Left ventricle myocardium superior (tissue), 1 donor: ENCODE data around the gene CNTNAP1. TPM values are rescaled to one million over a fixed set of nuclear protein-coding genes. Genes with fewer than 3 reads are reported as not detected.
"Not testable (repeated sequence)": the region's sequence is repeated elsewhere in the genome, so short reads cannot be mapped to it uniquely, and the experiment has no call there.

Experiments
- ATAC-seq: fragments of 200-7000 bp; cut with Tn5 transposase; one replicate; pipeline ENCODE4 v1.9.1; 2020; ENCODE audit warnings: mild to moderate bottlenecking, moderate library complexity
- DNase-seq: peaks from one replicate; pipeline ENCODE4 v3.0.0-alpha.2; 2020
- intact Hi-C: fragments of 100-400 bp; cut with micrococcal nuclease; formaldehyde crosslinking; loops from one replicate; pipeline ENCODE4 v1.11.0; 2022
- total RNA-seq: library from RNA; stranded (reverse); fragmentation: NEBNext Ultra II Directional; extraction: Animal tissue kit (Norgen Biotek cat#: 25700); gene quantifications from one replicate; pipeline ENCODE4 v1.2.1, GENCODE V29; 2021
- donor health status: DM: no; HTN: yes; CAD: no; lungs with severe emphysema.

CNTNAP1 gene
- total RNA-seq, 1 donor from 2014 or later, result 7.0 TPM

GRCh38 chr17:42704837-42705494 is 22.6 kb downstream of the CNTNAP1 start:
- no peak for DNase-seq
- intact Hi-C loops, result no loop called here

GRCh38 chr17:42706732-42707131 is 24.4 kb downstream of the CNTNAP1 start:
- no peak for ATAC-seq
- no peak for DNase-seq
- intact Hi-C loops, result no loop called here

More at GRCh38 chr17:42704837-42705494, 22.6 kb downstream of the CNTNAP1 start:
- ATAC-seq, result no peak

- ATAC-seq, result no peak
- intact Hi-C loops, result no loop called here
- no peak for DNase-seq
These were observed 26.3 kb downstream of the CNTNAP1 start for GRCh38 chr17:42708588-42708987.

- ATAC-seq (no peak), DNase-seq (no peak)
- intact Hi-C loops, result no loop called here
These were observed 27.2 kb downstream of the CNTNAP1 start for GRCh38 chr17:42709561-42709960.

- ATAC-seq (peak; percentile 73), DNase-seq (no peak)
- intact Hi-C loops, result loop anchor here (10.0 kb wide), 1 partner anchor 104 kb away; the partner anchor contains the start of gene BECN1
These were observed 38.8 kb downstream of the CNTNAP1 start for GRCh38 chr17:42720996-42721583.

- DNase-seq (no peak), ATAC-seq (no peak)
- intact Hi-C loops, result loop anchor here (10.0 kb wide), 1 partner anchor 101 kb away; the partner anchor contains the start of gene BECN1
These were observed 41.3 kb downstream of the CNTNAP1 start for GRCh38 chr17:42723636-42724035.

- DNase-seq (no peak), ATAC-seq (no peak)
- intact Hi-C loops, result loop anchor here (10.0 kb wide), 1 partner anchor 100 kb away; the partner anchor contains the start of gene BECN1
These were observed 42.8 kb downstream of the CNTNAP1 start for GRCh38 chr17:42725143-42725542.

- ATAC-seq, result no peak
- intact Hi-C loops, result no loop called here
- no peak for DNase-seq
These were observed 58.4 kb downstream of the CNTNAP1 start for GRCh38 chr17:42740699-42741098.

GRCh38 chr17:42742916-42743315 is 60.6 kb downstream of the CNTNAP1 start:
- ATAC-seq, intact Hi-C loops, DNase-seq: not testable (repeated sequence)

GRCh38 chr17:42743595-42744282 is 61.4 kb downstream of the CNTNAP1 start:
- ATAC-seq (no peak), DNase-seq (no peak)
- intact Hi-C loops, result no loop called here

- intact Hi-C loops, result no loop called here
- DNase-seq, result peak; percentile 89
- ATAC-seq, result peak; percentile 92
These were observed 62.0 kb downstream of the CNTNAP1 start for GRCh38 chr17:42744283-42744805.

- ATAC-seq, result peak; percentile 97
These were observed 62.7 kb downstream of the CNTNAP1 start, which contains the start of gene EZH1 for GRCh38 chr17:42744806-42745617. Gene EZH1 (minus strand): TSS chr17:42745040. CDS start chr17:42728941, 16,099 bp downstream.

GRCh38 chr17:42748202-42748907 is 66.0 kb downstream of the CNTNAP1 start:
- ATAC-seq (no peak), DNase-seq (no peak)
- intact Hi-C loops, result no loop called here

More at GRCh38 chr17:42744806-42745617, 62.7 kb downstream of the CNTNAP1 start, which contains the start of gene EZH1:
- intact Hi-C loops, result no loop called here
- DNase-seq, result peak; percentile 95

- intact Hi-C loops, result no loop called here
- ATAC-seq, result no peak
- DNase-seq, result no peak
These were observed 66.8 kb downstream of the CNTNAP1 start for GRCh38 chr17:42748908-42749798.
